DOHH2 (cell line): ENCODE results near the gene INTS3.

Experiments used
- H3F3A ChIP-seq: fragments of 200-600 bp; sonication (generic), shearing (Covaris generic); 2 replicates; pipeline ENCODE4 v1.6.0; 2016; ENCODE audit warnings: antibody characterized with exemption, mild to moderate bottlenecking; ENCODE audit not compliant: control insufficient read depth, insufficient read depth
- H3K27ac ChIP-seq: fragments of 200-600 bp; sonication (generic); 2 replicates; pipeline ENCODE4 v1.5.1; 2014; ENCODE audit warnings: low read depth, mild to moderate bottlenecking, low read length, moderate library complexity
- H3K27me3 ChIP-seq: fragments of 200-600 bp; sonication (generic); 2 replicates; pipeline ENCODE4 v1.6.1; 2014; ENCODE audit warnings: mild to moderate bottlenecking, low read length, mixed read lengths; ENCODE audit not compliant: control insufficient read depth
- H3K36me3 ChIP-seq: fragments of 200-600 bp; sonication (generic); 2 replicates; pipeline ENCODE4 v1.6.1; 2014; ENCODE audit warnings: mild to moderate bottlenecking, low read length, moderate library complexity, mixed read lengths; ENCODE audit not compliant: control insufficient read depth
- H3K4me1 ChIP-seq: fragments of 200-600 bp; sonication (generic); 2 replicates; pipeline ENCODE4 v1.6.1; 2014; ENCODE audit warnings: mild to moderate bottlenecking, low read length, mixed read lengths; ENCODE audit not compliant: control insufficient read depth
- H3K4me2 ChIP-seq: fragments of 200-600 bp; sonication (generic); 2 replicates; pipeline ENCODE4 v1.6.0; 2014; ENCODE audit warnings: mild to moderate bottlenecking, low read length, moderate library complexity
- H3K4me3 ChIP-seq: fragments of 200-600 bp; sonication (generic); 2 replicates; pipeline ENCODE4 v1.5.1; 2014; ENCODE audit warnings: mild to moderate bottlenecking, low read length, mixed read lengths
- H3K79me2 ChIP-seq: fragments of 200-600 bp; sonication (generic); 2 replicates; pipeline ENCODE4 v1.6.1; 2014; ENCODE audit warnings: mild to moderate bottlenecking, low read length, mixed read lengths; ENCODE audit not compliant: control insufficient read depth
- H3K9me2 ChIP-seq: fragments of 200-600 bp; sonication (generic); replicated peaks from 2 replicates; pipeline ENCODE4 v1.6.1; 2014; ENCODE audit warnings: mild to moderate bottlenecking, low read length, mixed read lengths; ENCODE audit not compliant: control insufficient read depth
- H3K9me3 ChIP-seq: fragments of 200-600 bp; sonication (generic); 2 replicates; pipeline ENCODE4 v1.6.1; 2014; ENCODE audit warnings: antibody characterized with exemption, low read length, mixed read lengths; ENCODE audit not compliant: control insufficient read depth, insufficient read depth
- H4K20me1 ChIP-seq: fragments of 200-600 bp; sonication (generic); 2 replicates; pipeline ENCODE4 v1.6.0; 2014; ENCODE audit warnings: low read depth, mild to moderate bottlenecking, antibody characterized with exemption, low read length, moderate library complexity; ENCODE audit not compliant: control insufficient read depth, insufficient read depth
- CTCF ChIP-seq: fragments of 200-600 bp; sonication (generic); IDR thresholded peaks from one replicate; pipeline ENCODE4 v1.5.1; 2014; ENCODE audit warnings: antibody characterized with exemption, mild to moderate bottlenecking, low read depth, low read length; ENCODE audit not compliant: poor library complexity, severe bottlenecking
- EZH2phosphoT487 ChIP-seq: fragments of 200-600 bp; sonication (generic); IDR thresholded peaks from 2 replicates; pipeline ENCODE4 v1.6.1; 2017; ENCODE audit warnings: borderline replicate concordance, mild to moderate bottlenecking, antibody characterized with exemption, low read length, moderate library complexity, mixed read lengths

The INTS3 gene

GRCh38 chr1:153679337-153680119 is 48.3 kb upstream of the INTS3 start:
- peak; percentile 71; the same call in 1 of the 2 replicates for TF ChIP-seq EZH2phosphoT487
- no peak for TF ChIP-seq CTCF
- Histone ChIP-seq H3K9me3 (no peaks in the 10 kb centered on the region), H3F3A (no peaks in the 10 kb centered on the region), H3K27me3 (peaks cover 51% of the 10 kb centered on the region), H3K9me2 (no peaks in the 10 kb centered on the region), H3K4me2 (peak overlapping the region; percentile 54), H3K36me3 (no peaks in the 10 kb centered on the region), H3K4me3 (peak overlapping the region; percentile 48), H3K79me2 (no peaks in the 10 kb centered on the region), H3K4me1 (peaks cover 9% of the 10 kb centered on the region), H4K20me1 (no peaks in the 10 kb centered on the region), H3K27ac (no peak overlapping the region)

- TF ChIP-seq CTCF (no peak), EZH2phosphoT487 (no peak)
- Histone ChIP-seq H3K36me3 (no peaks in the 10 kb centered on the region), H3K27me3 (peaks cover 51% of the 10 kb centered on the region), H3F3A (no peaks in the 10 kb centered on the region), H3K27ac (no peak overlapping the region), H3K4me3 (peak overlapping the region; percentile 48; the same call in 1 of the 2 replicates), H3K4me1 (peaks cover 9% of the 10 kb centered on the region), H3K79me2 (no peaks in the 10 kb centered on the region), H3K9me2 (no peaks in the 10 kb centered on the region), H4K20me1 (no peaks in the 10 kb centered on the region), H3K4me2 (peak overlapping the region; percentile 54), H3K9me3 (no peaks in the 10 kb centered on the region)
Observed at GRCh38 chr1:153680120-153680403, 47.8 kb upstream of the INTS3 start.

- no peak for TF ChIP-seq CTCF
- TF ChIP-seq EZH2phosphoT487 = no peak
- H3F3A ChIP-seq = no peaks in the 10 kb centered on the region
Observed at GRCh38 chr1:153682730-153683129, 45.1 kb upstream of the INTS3 start.

More at GRCh38 chr1:153682730-153683129, 45.1 kb upstream of the INTS3 start:
- no peaks in the 10 kb centered on the region for H3K79me2 ChIP-seq
- no peaks in the 10 kb centered on the region for H3K36me3 ChIP-seq
- no peaks in the 10 kb centered on the region for H3K9me3 ChIP-seq
- peaks cover 69% of the 10 kb centered on the region for H3K27me3 ChIP-seq
- no peak overlapping the region for H3K4me2 ChIP-seq
- no peak overlapping the region for H3K27ac ChIP-seq
- no peaks in the 10 kb centered on the region for H3K9me2 ChIP-seq
- H4K20me1 ChIP-seq = no peaks in the 10 kb centered on the region
- H3K4me3 ChIP-seq = no peak overlapping the region
- peaks cover 9% of the 10 kb centered on the region for H3K4me1 ChIP-seq
